NT2/D1 (cell line): ENCODE data around the gene SCN9A.

Source experiments
- SUZ12 ChIP-seq: IDR thresholded peaks from 2 replicates; pipeline ENCODE4 v1.6.1; 2011; ENCODE audit not compliant: insufficient read length, insufficient read depth; ENCODE audit errors: extremely low read depth
- YY1 ChIP-seq: IDR thresholded peaks from 2 replicates; pipeline ENCODE4 v1.6.1; 2011; ENCODE audit not compliant: insufficient read length, insufficient read depth
- ZNF274 ChIP-seq: IDR thresholded peaks from 2 replicates; pipeline ENCODE4 v1.6.1; 2011; ENCODE audit warnings: mild to moderate bottlenecking, low read depth, low read length

DNA sequence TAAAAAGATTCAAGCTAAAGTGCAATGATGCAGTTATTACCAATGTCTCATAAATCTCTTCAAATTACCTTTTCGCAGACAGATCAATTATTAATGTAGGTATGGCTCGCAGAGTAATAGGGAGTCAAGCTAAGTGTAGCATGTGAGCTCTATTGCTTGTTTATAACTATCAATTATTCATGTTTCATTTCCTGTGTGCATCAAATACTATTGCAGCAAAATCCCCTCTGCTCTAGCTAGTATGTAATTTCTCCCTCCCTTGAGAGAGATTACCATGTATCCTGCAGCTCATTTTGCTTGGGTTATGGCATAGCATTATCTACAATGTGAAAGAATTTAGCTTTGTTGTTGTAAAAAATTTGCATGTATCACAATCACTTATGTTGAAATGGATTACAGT lies 182.3 kb downstream of the SCN9A start:
- TF ChIP-seq SUZ12 (no peak), YY1 (no peak), ZNF274 (no peak)
